NB4 (cell line): Measurements from ENCODE around the gene FGF14.

ENCODE experiments used
- MAX ChIP-seq: IDR thresholded peaks from 2 replicates; pipeline ENCODE4 v1.6.1; 2011; ENCODE audit warnings: low read depth, low read length
- POLR2A ChIP-seq: IDR thresholded peaks from 2 replicates; pipeline ENCODE4 v1.6.1; 2011; ENCODE audit warnings: mild to moderate bottlenecking; ENCODE audit not compliant: insufficient read length; ENCODE audit errors: extremely low read depth
- TF ChIP-seq, protein P1 (sequence below): IDR thresholded peaks from one replicate; pipeline ENCODE4 v1.5.1; 2012; ENCODE audit warnings: low read depth, low read length

DNA sequence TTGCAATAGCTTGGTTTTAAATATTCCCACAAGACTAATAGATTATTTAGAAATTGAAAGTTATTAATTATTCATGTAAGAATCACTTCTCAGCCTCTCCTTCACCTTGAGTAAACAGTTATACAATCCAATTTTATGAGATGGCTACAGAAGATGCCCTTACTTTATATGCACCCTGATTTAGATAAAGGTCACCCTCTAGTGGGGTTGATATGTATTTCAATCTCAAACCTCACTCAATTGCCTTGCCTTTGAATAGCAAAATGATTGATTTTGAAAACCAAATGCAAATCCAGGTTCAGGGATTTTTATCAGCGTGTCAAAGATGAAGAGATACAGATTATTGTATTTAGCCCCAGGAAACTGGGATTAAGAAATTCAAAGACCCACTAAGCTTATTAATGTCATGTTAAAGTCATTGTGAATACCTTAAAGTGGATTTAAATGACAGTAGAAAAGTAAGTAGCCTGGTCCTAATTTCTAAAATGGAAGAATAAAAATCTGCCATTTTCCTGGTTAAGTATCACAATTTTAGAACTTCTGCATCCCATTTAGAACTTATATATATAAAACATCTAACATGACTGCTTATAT is 644.3 kb downstream of the FGF14 start:
- TF ChIP-seq MAX (no peak), POLR2A (no peak)
- TF ChIP-seq, protein P1, sequence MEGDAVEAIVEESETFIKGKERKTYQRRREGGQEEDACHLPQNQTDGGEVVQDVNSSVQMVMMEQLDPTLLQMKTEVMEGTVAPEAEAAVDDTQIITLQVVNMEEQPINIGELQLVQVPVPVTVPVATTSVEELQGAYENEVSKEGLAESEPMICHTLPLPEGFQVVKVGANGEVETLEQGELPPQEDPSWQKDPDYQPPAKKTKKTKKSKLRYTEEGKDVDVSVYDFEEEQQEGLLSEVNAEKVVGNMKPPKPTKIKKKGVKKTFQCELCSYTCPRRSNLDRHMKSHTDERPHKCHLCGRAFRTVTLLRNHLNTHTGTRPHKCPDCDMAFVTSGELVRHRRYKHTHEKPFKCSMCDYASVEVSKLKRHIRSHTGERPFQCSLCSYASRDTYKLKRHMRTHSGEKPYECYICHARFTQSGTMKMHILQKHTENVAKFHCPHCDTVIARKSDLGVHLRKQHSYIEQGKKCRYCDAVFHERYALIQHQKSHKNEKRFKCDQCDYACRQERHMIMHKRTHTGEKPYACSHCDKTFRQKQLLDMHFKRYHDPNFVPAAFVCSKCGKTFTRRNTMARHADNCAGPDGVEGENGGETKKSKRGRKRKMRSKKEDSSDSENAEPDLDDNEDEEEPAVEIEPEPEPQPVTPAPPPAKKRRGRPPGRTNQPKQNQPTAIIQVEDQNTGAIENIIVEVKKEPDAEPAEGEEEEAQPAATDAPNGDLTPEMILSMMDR = peak; percentile 20
